Activated T-helper 9 cell treated with anti-CD3 and anti-CD28 coated beads, Interleukin-2, amount 50 U/mL, for 16 hours (primary cell): ENCODE data around the gene CAMTA1.

Source experiments
- DNase-seq: peaks from one replicate; pipeline ENCODE4 v3.0.0-alpha.2; 2020; ENCODE audit warnings: low read depth

Gene CAMTA1

DNA sequence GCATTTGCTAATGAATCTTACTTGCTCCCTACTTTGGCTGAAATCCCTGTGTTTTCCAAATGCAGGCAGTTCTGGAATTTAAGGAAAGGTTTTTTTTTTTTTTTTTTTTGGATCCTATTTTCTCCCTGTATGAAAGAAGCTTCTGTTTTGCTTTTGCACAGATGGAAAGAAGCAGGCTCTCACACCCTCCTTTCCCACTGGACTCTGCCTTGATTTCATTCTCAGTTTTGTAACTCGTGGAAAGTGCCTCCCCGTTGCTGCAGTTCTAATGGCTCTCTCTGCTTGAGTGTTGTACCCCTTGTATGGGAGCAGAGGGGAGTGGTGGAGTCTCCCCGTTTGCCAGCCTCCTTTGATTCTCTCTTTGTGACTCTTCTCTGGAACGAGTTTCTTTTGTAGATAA lies 291.9 kb downstream of the CAMTA1 start:
- no peak for DNase-seq

GRCh38 chr1:7077970-7078369 lies 292.7 kb downstream of the CAMTA1 start:
- no peak for DNase-seq

DNA sequence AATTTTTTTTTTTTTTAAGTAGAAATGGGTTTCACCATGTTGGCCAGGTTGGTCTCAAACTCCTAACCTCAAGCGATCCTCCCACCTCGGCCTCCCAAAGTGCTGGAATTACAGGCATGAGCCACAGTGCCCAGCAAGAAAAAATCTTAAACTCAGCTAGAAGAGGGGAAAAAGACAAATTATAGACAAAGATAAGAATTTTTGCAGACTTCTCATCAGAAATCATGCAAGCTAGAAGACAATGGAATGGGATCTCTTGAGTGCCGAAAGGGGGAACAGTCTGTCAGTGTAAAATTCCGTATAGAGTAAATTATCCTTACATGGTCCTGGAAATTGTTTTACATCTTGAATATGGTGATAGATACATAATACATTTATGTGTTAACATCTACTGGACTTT lies 294.4 kb downstream of the CAMTA1 start:
- no peak for DNase-seq

DNA sequence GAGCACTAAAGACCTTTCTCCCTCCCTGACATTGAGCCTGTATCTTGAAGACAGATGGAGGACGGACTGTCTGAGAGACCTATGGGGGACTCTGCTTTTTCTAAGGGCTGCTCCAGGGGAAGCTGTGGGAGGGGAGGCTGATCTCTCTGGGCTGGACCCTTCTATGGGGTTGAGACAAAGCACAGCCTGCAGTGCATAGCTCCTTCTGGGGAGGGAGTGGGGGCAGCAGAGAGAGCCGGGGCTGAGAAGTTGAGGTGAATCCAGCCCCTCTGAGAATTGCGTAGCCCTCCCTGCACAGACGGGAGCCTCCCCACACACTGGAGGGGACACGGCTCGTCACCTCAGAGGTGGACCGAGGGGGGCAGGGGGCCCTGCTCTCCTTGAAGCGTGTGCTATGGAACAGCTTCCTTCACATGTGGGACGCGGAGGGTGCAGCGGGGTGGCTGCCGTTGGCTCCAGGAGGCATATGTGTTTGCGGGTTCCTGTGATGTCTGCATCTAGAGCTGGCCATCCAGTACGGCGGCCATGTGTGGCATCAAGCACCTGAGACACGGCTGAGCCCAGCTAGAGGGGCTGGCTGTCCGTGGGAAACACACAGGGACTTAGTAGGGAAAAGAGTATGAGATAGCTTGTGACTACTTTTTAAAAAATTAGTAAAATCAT lies 299.1 kb downstream of the CAMTA1 start:
- DNase-seq = no peak

DNA sequence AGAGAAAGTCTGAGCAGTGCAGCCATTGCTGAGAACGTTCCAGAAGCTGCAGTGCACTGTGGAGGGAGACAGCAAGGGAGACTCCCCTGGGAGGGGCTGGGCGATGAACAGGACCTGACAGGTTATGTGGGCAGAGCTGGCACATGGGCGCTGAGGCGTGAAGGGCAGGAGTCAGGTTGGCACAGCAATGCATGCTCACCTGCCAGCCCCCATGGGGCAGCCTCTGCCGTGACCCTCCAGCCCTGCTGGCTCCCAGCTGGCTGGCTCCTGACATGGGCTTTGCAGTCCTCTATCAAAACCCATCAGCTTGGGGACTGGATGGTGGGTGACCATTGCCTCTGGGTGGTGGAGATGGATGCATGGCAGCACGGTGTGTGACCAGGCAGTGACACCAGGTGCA lies 300.3 kb downstream of the CAMTA1 start:
- DNase-seq = no peak

- DNase-seq = no peak
Observed at GRCh38 chr1:7086106-7086505, 300.9 kb downstream of the CAMTA1 start.

DNA sequence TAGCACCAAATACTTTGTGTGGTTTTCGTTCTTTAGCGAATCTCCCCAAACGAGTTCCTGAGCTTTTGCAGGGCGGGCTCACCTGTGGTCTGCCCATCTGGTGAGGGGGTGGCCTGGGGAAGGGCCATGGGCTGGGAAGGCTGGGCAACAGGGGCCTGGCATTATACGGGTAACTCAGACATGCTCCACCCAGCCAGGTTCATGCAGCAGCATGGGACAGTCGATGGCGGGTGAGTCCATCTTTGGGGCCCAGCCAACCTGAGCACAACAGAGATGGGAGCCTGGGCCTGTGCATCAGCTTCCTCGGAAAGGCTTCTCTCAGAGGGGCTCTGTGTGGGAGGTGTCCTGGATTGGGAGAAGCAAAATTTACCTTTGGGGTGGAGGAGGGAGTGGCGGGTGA lies 302.6 kb downstream of the CAMTA1 start:
- no peak for DNase-seq

- no peak for DNase-seq
Observed at GRCh38 chr1:7089497-7089896, 304.2 kb downstream of the CAMTA1 start.

GRCh38 chr1:7093297-7093696 lies 308.0 kb downstream of the CAMTA1 start:
- DNase-seq = no peak

- DNase-seq = no peak
Observed at GRCh38 chr1:7094086-7094485, 308.8 kb downstream of the CAMTA1 start.

GRCh38 chr1:7094509-7094908 lies 309.3 kb downstream of the CAMTA1 start:
- DNase-seq = no peak

DNA sequence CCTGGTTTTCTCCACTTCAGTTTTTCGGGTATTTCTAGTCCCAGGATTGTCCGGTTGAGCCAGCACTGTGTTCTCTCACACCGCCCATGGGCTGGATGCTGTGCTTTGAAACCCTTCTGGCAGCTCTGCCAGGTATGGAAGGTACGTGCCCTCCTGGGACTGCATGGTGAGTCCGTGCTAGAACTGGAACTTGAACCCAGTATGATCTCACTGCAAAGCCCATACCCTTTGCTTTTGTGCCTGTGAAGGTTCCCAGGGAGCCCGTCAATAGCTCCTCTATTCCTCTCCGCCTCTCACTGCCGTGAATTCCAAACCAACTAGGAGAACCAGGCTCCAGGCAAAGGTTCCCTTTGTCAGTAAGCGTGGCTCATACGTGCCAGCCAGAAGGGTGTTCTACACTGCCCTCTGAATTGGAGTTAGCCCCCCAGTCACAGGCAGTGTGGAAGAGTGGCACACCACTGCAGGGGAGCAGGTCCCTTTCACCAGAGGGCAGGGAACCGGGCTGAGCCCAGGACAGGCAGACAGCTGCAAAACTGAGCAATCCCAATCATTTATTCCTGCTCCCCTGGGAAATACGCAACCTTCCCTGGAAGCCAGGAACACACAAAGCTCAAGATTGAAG lies 310.2 kb downstream of the CAMTA1 start:
- DNase-seq = no peak

- no peak for DNase-seq
Observed at GRCh38 chr1:7097938-7098592, 312.8 kb downstream of the CAMTA1 start.

- DNase-seq = no peak
Observed at GRCh38 chr1:7098641-7099040, 313.4 kb downstream of the CAMTA1 start.

- no peak for DNase-seq
Observed at GRCh38 chr1:7100479-7100878, 315.2 kb downstream of the CAMTA1 start.

- no peak for DNase-seq
Observed at GRCh38 chr1:7101187-7101586, 315.9 kb downstream of the CAMTA1 start.

DNA sequence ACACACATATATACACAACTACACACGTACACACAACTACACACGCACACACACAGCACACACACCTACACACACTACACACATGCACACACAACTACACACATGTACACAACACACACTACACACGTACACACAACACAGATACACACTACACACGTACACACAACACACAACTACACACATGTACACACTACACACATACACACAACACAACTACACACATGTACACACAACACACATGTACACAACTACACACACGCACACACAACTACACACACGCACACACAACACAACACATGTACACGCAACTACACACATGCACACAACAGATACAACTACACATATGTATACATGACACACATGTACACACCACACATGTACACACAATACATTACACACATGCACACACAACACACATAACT lies 318.1 kb downstream of the CAMTA1 start:
- no peak for DNase-seq

- no peak for DNase-seq
Observed at GRCh38 chr1:7103874-7104273, 318.6 kb downstream of the CAMTA1 start.

GRCh38 chr1:7104339-7104738 lies 319.1 kb downstream of the CAMTA1 start:
- no peak for DNase-seq

DNA sequence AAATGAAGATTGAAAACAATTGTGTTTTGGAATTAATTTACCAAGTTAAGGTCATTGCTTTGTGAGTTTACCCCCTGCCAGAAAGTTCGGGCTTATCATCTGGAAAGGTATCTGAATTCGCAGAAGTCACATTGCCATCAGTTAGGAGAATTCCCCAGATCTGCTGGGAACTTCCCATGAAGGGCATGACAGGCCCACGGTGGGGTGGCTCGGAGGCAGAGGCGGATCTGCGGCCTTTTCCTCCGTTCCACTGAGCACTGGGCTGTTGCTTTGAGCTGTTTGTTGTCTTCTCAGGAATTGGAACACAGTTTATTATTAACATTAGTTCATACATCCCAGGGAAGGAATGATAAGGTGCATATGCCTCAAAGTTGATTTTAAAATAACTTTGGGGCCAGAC lies 320.0 kb downstream of the CAMTA1 start:
- no peak for DNase-seq

DNA sequence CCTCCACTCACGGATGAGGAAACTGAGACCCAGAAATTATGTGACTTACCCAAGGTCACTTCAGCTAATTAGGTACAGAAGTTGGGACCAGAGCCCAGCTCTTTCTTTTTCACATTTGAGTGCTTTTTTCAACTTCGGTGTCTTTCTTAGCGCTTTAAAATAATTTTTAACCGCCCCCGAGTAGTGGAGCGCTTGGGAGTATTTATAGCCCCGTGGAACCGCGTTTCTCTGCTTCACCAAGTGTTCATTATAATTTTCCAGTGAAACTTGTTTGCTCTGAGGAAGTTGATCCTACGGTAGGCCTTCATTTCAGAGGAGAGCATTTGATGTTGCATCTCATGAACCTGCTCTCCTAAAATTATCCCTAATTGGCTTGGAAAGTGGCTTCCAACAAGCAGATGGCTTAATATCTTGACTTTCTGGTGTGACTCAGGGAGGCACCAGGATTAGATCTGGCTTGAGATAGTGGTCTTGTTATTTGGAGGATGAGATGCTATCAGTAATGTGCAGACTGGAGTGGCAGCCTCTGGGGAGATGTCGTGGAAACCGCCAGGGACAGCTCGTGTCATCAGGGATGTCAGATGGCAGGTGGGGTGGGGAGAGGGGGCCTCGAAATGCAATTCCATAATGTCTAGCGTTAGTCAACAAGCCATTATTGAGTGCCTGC lies 321.3 kb downstream of the CAMTA1 start:
- DNase-seq = no peak

GRCh38 chr1:7107109-7107830 lies 322.0 kb downstream of the CAMTA1 start:
- no peak for DNase-seq
